ENCODE measurements around the gene IGF2BP1. TPM values are rescaled to one million over a fixed set of nuclear protein-coding genes. Genes with fewer than 3 reads are reported as not detected.
"Not testable (repeated sequence)": the region's sequence is repeated elsewhere in the genome, so short reads cannot be mapped to it uniquely, and the experiment has no call there.

IGF2BP1 gene
- total RNA-seq, 1 donor from 2014 or later: not detected

DNA sequence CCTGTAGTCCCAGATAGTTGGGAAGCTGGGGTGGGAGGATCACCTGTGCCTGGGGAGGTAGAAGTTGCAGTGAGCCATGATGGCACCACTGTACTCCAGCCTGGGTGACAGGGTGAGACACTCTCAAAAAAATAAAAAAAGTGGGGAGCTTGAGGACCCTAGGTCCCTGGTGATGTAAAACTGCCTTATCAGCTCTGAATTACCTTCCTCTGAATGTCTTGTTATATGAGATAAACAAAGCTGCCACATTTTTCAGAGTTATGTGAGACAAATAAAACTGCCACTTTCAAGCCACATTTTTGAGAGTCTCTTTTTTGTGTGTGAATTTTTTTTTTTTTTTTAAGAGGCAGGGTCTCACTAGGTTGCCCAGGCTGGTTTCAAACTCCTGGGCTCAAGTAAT is 103.4 kb downstream of the IGF2BP1 start:
- DNase-seq (no peak), ATAC-seq (no peak)
- H3K27me3 ChIP-seq (ENCODE audit: low read depth): no peaks in the 10 kb centered on the region
- no peak overlapping the region for H3K4me3 ChIP-seq
- TF ChIP-seq, protein P1, sequence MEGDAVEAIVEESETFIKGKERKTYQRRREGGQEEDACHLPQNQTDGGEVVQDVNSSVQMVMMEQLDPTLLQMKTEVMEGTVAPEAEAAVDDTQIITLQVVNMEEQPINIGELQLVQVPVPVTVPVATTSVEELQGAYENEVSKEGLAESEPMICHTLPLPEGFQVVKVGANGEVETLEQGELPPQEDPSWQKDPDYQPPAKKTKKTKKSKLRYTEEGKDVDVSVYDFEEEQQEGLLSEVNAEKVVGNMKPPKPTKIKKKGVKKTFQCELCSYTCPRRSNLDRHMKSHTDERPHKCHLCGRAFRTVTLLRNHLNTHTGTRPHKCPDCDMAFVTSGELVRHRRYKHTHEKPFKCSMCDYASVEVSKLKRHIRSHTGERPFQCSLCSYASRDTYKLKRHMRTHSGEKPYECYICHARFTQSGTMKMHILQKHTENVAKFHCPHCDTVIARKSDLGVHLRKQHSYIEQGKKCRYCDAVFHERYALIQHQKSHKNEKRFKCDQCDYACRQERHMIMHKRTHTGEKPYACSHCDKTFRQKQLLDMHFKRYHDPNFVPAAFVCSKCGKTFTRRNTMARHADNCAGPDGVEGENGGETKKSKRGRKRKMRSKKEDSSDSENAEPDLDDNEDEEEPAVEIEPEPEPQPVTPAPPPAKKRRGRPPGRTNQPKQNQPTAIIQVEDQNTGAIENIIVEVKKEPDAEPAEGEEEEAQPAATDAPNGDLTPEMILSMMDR (IDR thresholded peaks at IDR 0.05): no peak
- H3K9me3 ChIP-seq: no peaks in the 10 kb centered on the region
- no peak overlapping the region for H3K27ac ChIP-seq
- no peaks in the 10 kb centered on the region for H3K4me1 ChIP-seq
- H3K36me3 ChIP-seq: no peaks in the 10 kb centered on the region
- intact Hi-C loops (cut with DNase I): no loop called here

GRCh38 chr17:49101054-49101534 is 103.9 kb downstream of the IGF2BP1 start:
- TF ChIP-seq, protein P1 (IDR thresholded peaks at IDR 0.05): no peak
- Histone ChIP-seq H3K27ac (no peak overlapping the region), H3K9me3 (no peaks in the 10 kb centered on the region), H3K4me1 (no peaks in the 10 kb centered on the region), H3K36me3 (no peaks in the 10 kb centered on the region), H3K4me3 (no peak overlapping the region), H3K27me3 (ENCODE audit: low read depth) (no peaks in the 10 kb centered on the region)
- ATAC-seq (peak; percentile 62 to 90), DNase-seq (no peak)
- intact Hi-C loops (cut with DNase I): no loop called here

DNA sequence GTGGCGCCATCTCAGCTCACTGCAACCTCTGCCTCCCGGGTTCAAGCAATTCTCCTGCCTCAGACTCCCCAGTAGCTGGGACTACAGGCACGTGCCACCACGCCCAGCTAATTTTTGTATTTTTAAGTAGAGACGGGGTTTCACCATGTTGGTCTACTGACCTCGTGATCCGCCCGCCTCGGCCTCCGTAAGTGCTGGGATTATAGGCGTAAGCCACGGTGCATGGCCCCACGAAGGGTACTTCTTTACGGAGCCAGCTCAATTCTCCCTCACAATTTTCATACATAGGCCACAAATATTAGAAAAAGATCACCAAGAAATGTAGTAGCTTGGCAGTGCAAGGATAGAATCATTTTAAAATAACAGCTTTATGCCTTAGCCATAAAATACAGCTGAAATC is 106.2 kb downstream of the IGF2BP1 start:
- ATAC-seq; H3K9me3 ChIP-seq; H3K4me3 ChIP-seq; intact Hi-C loops (cut with DNase I); H3K27ac ChIP-seq; DNase-seq; H3K36me3 ChIP-seq; H3K4me1 ChIP-seq; H3K27me3 ChIP-seq (ENCODE audit: low read depth): not testable (repeated sequence)

DNA sequence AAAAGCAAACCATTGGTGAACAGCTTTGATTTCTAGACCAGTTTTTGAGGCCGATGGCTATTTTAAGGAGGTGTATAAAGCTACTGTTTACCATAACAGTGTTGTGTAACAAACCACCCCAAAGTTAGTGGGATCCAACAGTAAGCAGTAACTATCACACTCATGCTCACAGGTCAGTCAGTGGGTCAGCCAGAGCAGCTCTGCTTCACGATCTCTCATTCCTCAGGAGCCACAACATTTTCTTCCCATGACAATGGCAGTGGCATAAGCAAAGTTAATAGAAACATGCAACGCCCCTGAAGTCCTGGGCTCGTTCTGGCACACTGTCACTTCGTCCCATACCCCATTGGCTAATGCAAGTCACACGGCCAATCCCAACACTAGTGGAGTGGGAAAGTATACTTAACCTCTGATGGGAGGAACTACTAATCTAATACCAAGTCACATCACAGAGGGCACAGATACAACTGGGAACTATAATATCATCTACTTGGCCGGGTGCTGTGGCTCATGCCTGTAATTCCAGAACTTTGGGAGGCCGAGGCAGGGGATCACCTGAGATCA is 107.4 kb downstream of the IGF2BP1 start:
- Histone ChIP-seq H3K9me3 (no peaks in the 10 kb centered on the region), H3K27me3 (ENCODE audit: low read depth) (peaks cover 4% of the 10 kb centered on the region), H3K4me1 (no peaks in the 10 kb centered on the region), H3K4me3 (no peak overlapping the region), H3K27ac (no peak overlapping the region), H3K36me3 (no peaks in the 10 kb centered on the region)
- ATAC-seq (no peak), DNase-seq (no peak)
- TF ChIP-seq, protein P1 (IDR thresholded peaks at IDR 0.05): no peak
- intact Hi-C loops (cut with DNase I): no loop called here

Other genes with a start within 250 kb of the IGF2BP1 start
- gene TTLL6, start 180.2 kb upstream of the IGF2BP1 start, total RNA-seq: 2.7 TPM
- 174 TPM for gene CALCOCO2, start 166.3 kb upstream of the IGF2BP1 start, total RNA-seq
- gene ATP5MC1, start 104.6 kb upstream of the IGF2BP1 start, total RNA-seq: 42.6 TPM
- gene UBE2Z, start 89.0 kb upstream of the IGF2BP1 start, total RNA-seq: 65.0 TPM
- gene SNF8, start 52.5 kb upstream of the IGF2BP1 start, total RNA-seq: 76.9 TPM
- gene GIP, start 28.8 kb upstream of the IGF2BP1 start, total RNA-seq: not detected
- gene B4GALNT2, start 135.4 kb downstream of the IGF2BP1 start, total RNA-seq: 0.15 TPM
- gene GNGT2, start 213.2 kb downstream of the IGF2BP1 start, total RNA-seq: 21.1 TPM
- gene ABI3, start 213.3 kb downstream of the IGF2BP1 start, total RNA-seq: 46.8 TPM
- 1.9 TPM for gene PHOSPHO1, start 233.4 kb downstream of the IGF2BP1 start, total RNA-seq

Measured in lower lobe of right lung (tissue), 2 donors.